Keratinocyte (primary cell): ENCODE results near the gene CAND1.

ENCODE experiments used
- EZH2 ChIP-seq: IDR thresholded peaks from one replicate; pipeline ENCODE4 v1.6.1; 2012; ENCODE audit warnings: inconsistent platforms, mild to moderate bottlenecking, low read length, moderate library complexity
- TF ChIP-seq, protein P1 (sequence below), 3 experiments: IDR thresholded peaks in 1 of 3; conservative IDR thresholded peaks in 1 of 3; optimal IDR thresholded peaks in 1 of 3; 2 replicates in 2 of 3; 3 replicates in 1 of 3; pipeline versions ENCODE3 to v1.5.1; 2011; ENCODE audit warnings: low read length in 3 of 3, mild to moderate bottlenecking in 3 of 3, moderate library complexity in 2 of 3, control low read depth in 1 of 3, inconsistent platforms in 1 of 3; ENCODE audit not compliant: insufficient read depth in 2 of 3; ENCODE audit errors: extremely low read depth in 1 of 3

DNA sequence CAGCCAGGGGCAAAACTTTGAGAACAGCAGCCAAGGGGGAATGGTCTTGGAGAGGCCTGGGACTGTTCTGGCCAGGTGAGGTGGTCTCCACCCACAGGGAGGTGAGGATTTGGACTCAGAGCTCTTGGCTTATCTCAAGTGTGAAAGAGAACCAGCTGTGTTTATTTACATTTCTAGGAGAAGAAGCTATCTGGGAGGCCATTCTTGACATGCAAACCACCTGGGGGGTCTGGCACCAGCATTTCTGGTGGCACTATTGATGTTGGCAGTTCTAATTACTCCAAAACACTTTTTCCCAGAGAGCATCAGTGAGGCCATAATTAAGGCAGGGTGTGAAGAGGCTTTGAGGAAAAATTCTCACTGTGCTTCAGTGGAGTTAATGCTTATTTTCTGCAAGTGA lies 95.1 kb downstream of the CAND1 start:
- TF ChIP-seq, protein P1, sequence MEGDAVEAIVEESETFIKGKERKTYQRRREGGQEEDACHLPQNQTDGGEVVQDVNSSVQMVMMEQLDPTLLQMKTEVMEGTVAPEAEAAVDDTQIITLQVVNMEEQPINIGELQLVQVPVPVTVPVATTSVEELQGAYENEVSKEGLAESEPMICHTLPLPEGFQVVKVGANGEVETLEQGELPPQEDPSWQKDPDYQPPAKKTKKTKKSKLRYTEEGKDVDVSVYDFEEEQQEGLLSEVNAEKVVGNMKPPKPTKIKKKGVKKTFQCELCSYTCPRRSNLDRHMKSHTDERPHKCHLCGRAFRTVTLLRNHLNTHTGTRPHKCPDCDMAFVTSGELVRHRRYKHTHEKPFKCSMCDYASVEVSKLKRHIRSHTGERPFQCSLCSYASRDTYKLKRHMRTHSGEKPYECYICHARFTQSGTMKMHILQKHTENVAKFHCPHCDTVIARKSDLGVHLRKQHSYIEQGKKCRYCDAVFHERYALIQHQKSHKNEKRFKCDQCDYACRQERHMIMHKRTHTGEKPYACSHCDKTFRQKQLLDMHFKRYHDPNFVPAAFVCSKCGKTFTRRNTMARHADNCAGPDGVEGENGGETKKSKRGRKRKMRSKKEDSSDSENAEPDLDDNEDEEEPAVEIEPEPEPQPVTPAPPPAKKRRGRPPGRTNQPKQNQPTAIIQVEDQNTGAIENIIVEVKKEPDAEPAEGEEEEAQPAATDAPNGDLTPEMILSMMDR (optimal IDR thresholded peaks at IDR 0.05 in 1 of 3, IDR thresholded peaks at IDR 0.05 in 1 of 3, conservative IDR thresholded peaks at IDR 0.05 in 1 of 3; ENCODE audit: extremely low read depth in 1 of 3, insufficient read depth in 2 of 3, low read length in 3 of 3) = no peak
- TF ChIP-seq EZH2 = no peak
